Small intestine (tissue), 7 donors: ENCODE data around the gene TESPA1. TPM values are rescaled to one million over a fixed set of nuclear protein-coding genes. Genes with fewer than 3 reads are reported as not detected.
"Not testable (repeated sequence)": the region's sequence is repeated elsewhere in the genome, so short reads cannot be mapped to it uniquely, and the experiment has no call there.

Experiments used
- DNase-seq, 2 donors: peaks; one replicate each; pipeline versions ENCODE4 v3.0.0 to v3.0.0-alpha.2; 2013
- FAIRE-seq: peaks from 2 replicates; lab custom pipeline; 2012; peaks lifted over from hg19 to GRCh38; lab: Jason Lieb, UNC
- H3K27ac ChIP-seq, 3 donors: one replicate each; pipeline ENCODE4 v1.5.1; 2013; ENCODE audit warnings: low read length in 2 of 3, mild to moderate bottlenecking in 2 of 3, control low read depth in 1 of 3, inconsistent platforms in 1 of 3, low read depth in 1 of 3, moderate library complexity in 1 of 3
- H3K27me3 ChIP-seq, 3 donors: one replicate each; pipeline ENCODE4 v1.6.1; 2013; ENCODE audit warnings: low read length in 3 of 3, inconsistent platforms in 1 of 3; ENCODE audit not compliant: control insufficient read depth in 3 of 3, insufficient read depth in 3 of 3
- H3K36me3 ChIP-seq, 3 donors: one replicate each; pipeline ENCODE4 v1.6.1; 2013; ENCODE audit warnings: low read length in 3 of 3, inconsistent platforms in 1 of 3, low read depth in 1 of 3, mild to moderate bottlenecking in 1 of 3, moderate library complexity in 1 of 3; ENCODE audit not compliant: control insufficient read depth in 3 of 3, insufficient read depth in 2 of 3
- H3K4me1 ChIP-seq, 3 donors: one replicate each; pipeline ENCODE4 v1.6.1; 2013; ENCODE audit warnings: low read length in 2 of 3, inconsistent platforms in 1 of 3, low read depth in 1 of 3, mild to moderate bottlenecking in 1 of 3, moderate library complexity in 1 of 3; ENCODE audit not compliant: control insufficient read depth in 3 of 3, insufficient read depth in 2 of 3
- H3K4me3 ChIP-seq, 3 donors: one replicate each; pipeline ENCODE4 v1.5.1; 2013; ENCODE audit warnings: low read length in 3 of 3, control low read depth in 1 of 3, inconsistent platforms in 1 of 3, low read depth in 1 of 3, mild to moderate bottlenecking in 1 of 3, moderate library complexity in 1 of 3
- H3K9me3 ChIP-seq, 2 donors: one replicate each; pipeline ENCODE4 v1.6.1; 2013; ENCODE audit warnings: low read depth in 1 of 2, low read length in 1 of 2; ENCODE audit not compliant: control insufficient read depth in 2 of 2, insufficient read depth in 1 of 2
- WGBS, 3 donors: extraction: QIAGEN DNeasy Blood & Tissue Kit; methylation state at CpG; one replicate each; pipeline ENCODE4 v1.1.7; 2013; 5-methylcytosine and 5-hydroxymethylcytosine counted together
- polyA plus RNA-seq, 4 donors: library from polyadenylated mRNA; stranded (reverse) in 3 of 4; unstranded in 1 of 4; fragments of 200-250 nt in 3 of 4; fragments of 120-200 nt in 1 of 4; gene quantifications; one replicate each; pipeline versions ENCODE4 v1.2.1 to v1.2.3, GENCODE V29; 2013
- donor health status: healthy with polysubstance abuse.
- donor health status: control.
- donor health status: control.
- donor health status: Bipolar disorder and iron deficiency.
- donor health status: healthy.

Gene TESPA1
- polyA plus RNA-seq, 4 donors = 0.45 to 1.6 (median 0.97) TPM

GRCh38 chr12:54949073-54949711, 35.4 kb downstream of the TESPA1 start:
- 58 to 89% (median 83%) methylated on average over 2 of the region's 2 CpGs for WGBS, 3 donors
- Histone ChIP-seq H3K4me3 (no peak overlapping the region), H3K27ac (no peak overlapping the region), H3K4me1 (no peaks in the 10 kb centered on the region), H3K27me3 (peaks cover 0 to 2% (median 0%) of the 10 kb centered on the region in 3 donors), H3K9me3 (peaks cover 0 to 4% of the 10 kb centered on the region in 2 donors), H3K36me3 (no peaks in the 10 kb centered on the region)
- FAIRE-seq = no peak
- DNase-seq = no peak

- Histone ChIP-seq H3K36me3 (no peaks in the 10 kb centered on the region), H3K9me3 (peaks cover 0 to 4% of the 10 kb centered on the region in 2 donors), H3K27ac (no peak overlapping the region), H3K4me3 (no peak overlapping the region), H3K27me3 (peaks cover 0 to 2% (median 0%) of the 10 kb centered on the region in 3 donors), H3K4me1 (no peaks in the 10 kb centered on the region)
- no peak for FAIRE-seq
- WGBS, 3 donors = 59 to 80% (median 71%) methylated on average over 1 of the region's 1 CpG
- no peak for DNase-seq
These were observed 36.4 kb downstream of the TESPA1 start for GRCh38 chr12:54948171-54948570.

- WGBS, 3 donors = 54 to 67% (median 66%) methylated on average over 2 of the region's 2 CpGs
- no peak for FAIRE-seq
- no peak for DNase-seq
These were observed 39.5 kb downstream of the TESPA1 start for GRCh38 chr12:54945082-54945481.

GRCh38 chr12:54943292-54943691, 41.3 kb downstream of the TESPA1 start:
- H3K4me1 ChIP-seq, DNase-seq, H3K27me3 ChIP-seq, H3K9me3 ChIP-seq, H3K4me3 ChIP-seq, H3K36me3 ChIP-seq, H3K27ac ChIP-seq, FAIRE-seq: not testable (repeated sequence)
- 61 to 72% (median 69%) methylated on average over 4 of the region's 4 CpGs for WGBS, 3 donors

More at GRCh38 chr12:54945082-54945481, 39.5 kb downstream of the TESPA1 start:
- Histone ChIP-seq H3K27me3 (peaks cover 0 to 6% (median 0%) of the 10 kb centered on the region in 3 donors), H3K36me3 (no peaks in the 10 kb centered on the region), H3K27ac (no peak overlapping the region), H3K9me3 (peaks cover 0 to 4% of the 10 kb centered on the region in 2 donors), H3K4me3 (no peak overlapping the region), H3K4me1 (no peaks in the 10 kb centered on the region)

- WGBS, 3 donors = 76 to 90% (median 78%) methylated on average over 3 of the region's 3 CpGs
- Histone ChIP-seq H3K4me3 (no peak overlapping the region), H3K9me3 (peaks cover 0 to 4% of the 10 kb centered on the region in 2 donors), H3K27me3 (peaks cover 0 to 6% (median 0%) of the 10 kb centered on the region in 3 donors), H3K27ac (no peak overlapping the region), H3K4me1 (no peaks in the 10 kb centered on the region), H3K36me3 (no peaks in the 10 kb centered on the region)
- FAIRE-seq = no peak
- no peak for DNase-seq
These were observed 42.9 kb downstream of the TESPA1 start for GRCh38 chr12:54941659-54942058.

GRCh38 chr12:54940727-54941315, 43.7 kb downstream of the TESPA1 start:
- Histone ChIP-seq H3K9me3 (peaks cover 0 to 4% of the 10 kb centered on the region in 2 donors), H3K27ac (no peak overlapping the region), H3K36me3 (no peaks in the 10 kb centered on the region), H3K27me3 (peaks cover 0 to 6% (median 0%) of the 10 kb centered on the region in 3 donors), H3K4me1 (no peaks in the 10 kb centered on the region), H3K4me3 (no peak overlapping the region)
- FAIRE-seq = no peak
- no peak for DNase-seq
- 77 to 82% (median 78%) methylated on average over 6 of the region's 6 CpGs for WGBS, 3 donors

- no peaks in the 10 kb centered on the region for H3K4me1 ChIP-seq
- FAIRE-seq (no peak), DNase-seq (no peak)
- no peak overlapping the region for H3K27ac ChIP-seq
- 74 to 78% (median 77%) methylated on average over 2 of the region's 2 CpGs for WGBS, 3 donors
- no peaks in the 10 kb centered on the region for H3K36me3 ChIP-seq
- peaks cover 0 to 6% (median 0%) of the 10 kb centered on the region in 3 donors for H3K27me3 ChIP-seq
- no peaks in the 10 kb centered on the region for H3K9me3 ChIP-seq
- no peak overlapping the region for H3K4me3 ChIP-seq
These were observed 46.6 kb downstream of the TESPA1 start for GRCh38 chr12:54937929-54938328.

- no peaks in the 10 kb centered on the region for H3K36me3 ChIP-seq
- FAIRE-seq (no peak), DNase-seq (no peak)
- H3K4me1 ChIP-seq = no peaks in the 10 kb centered on the region
- no peak overlapping the region for H3K4me3 ChIP-seq
- no peaks in the 10 kb centered on the region for H3K9me3 ChIP-seq
- no peak overlapping the region for H3K27ac ChIP-seq
- peaks cover 0 to 6% (median 0%) of the 10 kb centered on the region in 3 donors for H3K27me3 ChIP-seq
These were observed 47.2 kb downstream of the TESPA1 start for GRCh38 chr12:54937376-54937775.
